T-helper 2 cell treated with Interferon-gamma antibody and Interleukin-4, amounts not matched to agents 5 μg/mL and 100 μg/mL, for 36 hours (primary cell): ENCODE data around the gene KLHL29.

Experiments
- DNase-seq: peaks from one replicate; pipeline ENCODE4 v3.0.0; 2021; ENCODE audit warnings: low spot score
- H3K27ac Mint-ChIP-seq: one replicate; pipeline ENCODE4 v1.8.0; 2021; ENCODE audit warnings: mild to moderate bottlenecking, mixed read lengths
- H3K27me3 Mint-ChIP-seq: one replicate; pipeline ENCODE4 v1.8.0; 2021; ENCODE audit warnings: low read depth, mixed read lengths
- H3K36me3 Mint-ChIP-seq: one replicate; pipeline ENCODE4 v1.8.0; 2021; ENCODE audit warnings: low read depth, mixed read lengths
- H3K4me1 Mint-ChIP-seq: one replicate; pipeline ENCODE4 v1.8.0; 2021; ENCODE audit warnings: low read depth, mixed read lengths
- H3K4me3 Mint-ChIP-seq: one replicate; pipeline ENCODE4 v1.8.0; 2022; ENCODE audit warnings: mild to moderate bottlenecking, moderate library complexity, mixed read lengths
- H3K9me3 Mint-ChIP-seq: one replicate; pipeline ENCODE4 v1.8.0; 2021; ENCODE audit warnings: mixed read lengths

KLHL29 gene

DNA sequence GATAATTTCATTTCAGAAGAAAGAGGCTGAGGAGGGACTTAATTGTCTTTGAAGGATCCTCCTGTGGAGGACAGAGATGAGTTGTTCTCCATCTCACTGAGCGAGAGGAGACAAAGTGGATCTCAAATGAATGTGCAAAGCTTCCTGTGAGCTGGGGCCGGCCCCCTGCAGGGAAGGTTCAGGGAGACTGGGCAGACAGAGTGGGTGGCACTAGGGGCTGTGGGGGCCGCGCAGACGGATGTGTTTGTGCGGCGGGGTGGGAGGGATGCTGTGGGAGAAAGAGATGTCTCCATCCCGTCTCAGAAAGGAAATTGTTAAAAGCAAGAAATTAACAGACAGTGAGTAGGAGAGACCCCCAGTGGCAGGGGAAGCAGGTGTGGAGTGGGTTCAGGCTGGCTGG lies 29.1 kb downstream of the KLHL29 start:
- DNase-seq: no peak
- Mint-ChIP-seq H3K4me3 (no peak overlapping the region), H3K27ac (no peak overlapping the region), H3K27me3 (peaks cover 9% of the 10 kb centered on the region), H3K9me3 (no peaks in the 10 kb centered on the region), H3K4me1 (no peaks in the 10 kb centered on the region), H3K36me3 (no peaks in the 10 kb centered on the region)

DNA sequence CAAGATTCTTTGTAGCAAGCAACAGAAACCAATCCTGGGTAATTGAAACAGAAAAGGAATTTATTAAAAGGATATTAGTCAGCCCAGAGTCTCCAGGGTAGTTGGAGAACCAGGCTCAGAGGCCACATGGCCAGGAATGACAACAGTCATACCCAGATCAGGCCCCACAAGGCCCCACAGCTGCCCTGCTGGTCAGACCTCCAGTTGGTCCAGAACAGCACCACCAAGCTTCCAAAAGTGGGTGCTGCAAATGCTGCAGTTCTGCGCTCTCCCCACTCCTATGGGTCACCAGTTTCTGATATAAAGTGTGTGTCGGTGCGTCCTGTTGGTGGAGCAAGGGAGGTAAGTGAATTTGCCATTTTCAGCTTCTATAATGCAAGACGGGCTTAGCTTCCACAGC lies 29.9 kb downstream of the KLHL29 start:
- H3K27ac Mint-ChIP-seq: no peak overlapping the region
- H3K36me3 Mint-ChIP-seq: no peaks in the 10 kb centered on the region
- no peaks in the 10 kb centered on the region for H3K4me1 Mint-ChIP-seq
- no peaks in the 10 kb centered on the region for H3K9me3 Mint-ChIP-seq
- no peak for DNase-seq
- H3K27me3 Mint-ChIP-seq: peaks cover 9% of the 10 kb centered on the region
- H3K4me3 Mint-ChIP-seq: no peak overlapping the region

DNA sequence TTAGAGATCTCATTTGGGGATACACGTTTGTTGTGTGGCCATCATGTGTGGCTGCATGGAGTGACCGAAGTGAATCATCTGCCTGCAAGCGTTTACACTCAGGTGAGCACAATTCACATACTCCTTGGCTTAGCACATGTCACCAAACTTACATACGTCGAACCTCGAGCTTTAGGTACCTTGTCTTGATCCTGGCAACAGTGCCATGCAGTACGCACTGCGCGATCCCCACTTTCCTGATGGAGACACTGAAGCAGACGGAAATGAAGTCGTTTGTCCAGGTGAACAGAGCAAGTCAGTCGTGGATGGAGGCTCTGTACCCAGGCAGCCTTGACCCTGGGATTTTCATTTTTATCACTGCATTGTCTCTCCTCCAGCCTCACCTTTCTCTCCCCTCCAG lies 32.3 kb downstream of the KLHL29 start:
- Mint-ChIP-seq H3K4me3 (no peak overlapping the region), H3K4me1 (no peaks in the 10 kb centered on the region), H3K27me3 (peaks cover 7% of the 10 kb centered on the region), H3K9me3 (no peaks in the 10 kb centered on the region), H3K36me3 (no peaks in the 10 kb centered on the region), H3K27ac (no peak overlapping the region)
- no peak for DNase-seq

DNA sequence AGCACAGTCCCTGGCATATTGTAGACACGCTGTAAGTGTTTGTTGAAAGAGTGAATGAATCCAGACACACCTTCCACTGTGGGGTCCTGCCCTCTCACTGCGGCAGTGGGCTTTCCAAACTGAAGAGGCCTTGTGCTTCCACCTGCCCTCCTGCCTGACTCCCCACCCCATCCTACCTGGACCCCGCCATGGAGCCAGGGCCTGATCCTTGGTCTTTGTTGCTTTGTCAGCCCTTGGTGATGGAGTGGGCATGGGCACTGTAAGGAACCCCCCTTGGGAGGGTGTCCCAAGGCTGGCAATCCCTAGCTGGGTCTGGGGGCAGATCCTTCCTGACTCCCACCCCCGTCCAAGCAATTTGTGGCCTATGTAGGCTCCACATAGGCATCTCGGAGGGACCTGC lies 33.1 kb downstream of the KLHL29 start:
- no peak overlapping the region for H3K4me3 Mint-ChIP-seq
- no peaks in the 10 kb centered on the region for H3K4me1 Mint-ChIP-seq
- H3K9me3 Mint-ChIP-seq: no peaks in the 10 kb centered on the region
- no peak for DNase-seq
- no peaks in the 10 kb centered on the region for H3K36me3 Mint-ChIP-seq
- H3K27me3 Mint-ChIP-seq: peaks cover 7% of the 10 kb centered on the region
- H3K27ac Mint-ChIP-seq: no peak overlapping the region

DNA sequence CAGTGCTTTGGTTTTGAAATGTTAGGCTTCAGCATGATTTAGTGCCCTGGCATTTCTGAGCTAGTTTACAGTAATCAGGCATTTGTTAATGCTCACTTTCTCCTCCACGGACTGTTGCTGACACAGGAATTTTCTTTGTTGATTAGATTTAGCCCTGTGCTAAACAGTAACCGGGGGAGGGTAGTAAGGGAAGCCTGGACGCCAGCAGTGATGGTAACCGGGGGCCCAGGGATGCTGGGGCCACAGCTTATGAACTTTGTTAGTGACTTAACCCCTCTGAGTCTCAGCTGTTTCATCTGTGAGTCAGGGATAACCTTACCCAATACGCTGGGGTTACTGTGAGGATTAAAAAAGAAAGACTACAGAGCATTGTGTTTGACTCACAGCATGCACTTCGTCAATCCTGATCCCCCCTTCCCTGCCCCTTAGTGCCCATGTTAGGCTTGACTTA lies 33.5 kb downstream of the KLHL29 start:
- Mint-ChIP-seq H3K4me3 (no peak overlapping the region), H3K36me3 (no peaks in the 10 kb centered on the region), H3K27ac (no peak overlapping the region), H3K4me1 (no peaks in the 10 kb centered on the region), H3K9me3 (no peaks in the 10 kb centered on the region), H3K27me3 (peaks cover 7% of the 10 kb centered on the region)
- DNase-seq: no peak

DNA sequence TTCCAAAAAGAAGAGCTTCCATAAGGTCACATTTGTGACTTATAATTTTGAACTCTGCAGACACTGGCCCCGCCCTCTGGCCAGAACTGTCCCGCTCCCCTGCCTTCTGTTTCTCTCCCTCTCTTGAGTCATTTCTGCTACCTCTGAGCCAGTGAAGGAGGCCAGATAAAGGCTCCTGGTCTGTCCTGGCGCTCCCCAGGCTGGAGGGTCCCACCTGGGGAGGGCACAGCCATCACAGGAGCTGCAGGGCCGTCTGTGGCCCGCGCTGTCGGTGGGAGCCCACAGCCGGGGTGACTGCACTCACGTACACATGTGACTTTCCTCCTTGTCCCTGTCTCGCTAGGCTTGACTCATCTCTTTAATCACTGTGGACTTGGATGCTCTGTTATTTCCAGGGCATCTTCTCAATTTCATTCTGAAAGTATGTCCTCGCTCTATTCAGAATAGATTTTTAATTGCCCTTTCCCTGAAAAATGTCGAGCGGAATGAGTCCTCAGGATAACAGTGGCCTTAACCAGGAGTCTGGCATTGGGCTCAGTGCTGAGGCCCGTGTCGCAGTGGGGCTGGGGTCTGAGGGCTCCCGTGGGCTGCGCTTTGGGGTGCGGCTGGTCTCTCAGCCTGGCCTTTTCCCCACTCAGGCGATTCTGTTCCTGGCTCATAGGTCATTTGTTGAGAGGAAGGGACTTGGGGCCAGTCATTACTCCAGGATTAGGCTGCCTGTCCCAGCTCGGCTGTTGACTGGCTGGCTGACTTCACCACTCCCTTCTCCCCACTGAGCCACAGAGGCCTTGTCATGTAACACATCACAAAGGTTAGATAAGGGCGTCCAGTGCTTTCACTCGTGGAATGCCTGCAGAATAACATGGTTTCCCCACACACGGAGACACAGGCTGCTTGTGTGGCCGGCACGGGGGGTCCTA lies 34.5 kb downstream of the KLHL29 start:
- H3K27me3 Mint-ChIP-seq: peaks cover 7% of the 10 kb centered on the region
- DNase-seq: no peak
- no peaks in the 10 kb centered on the region for H3K4me1 Mint-ChIP-seq
- no peaks in the 10 kb centered on the region for H3K36me3 Mint-ChIP-seq
- no peaks in the 10 kb centered on the region for H3K9me3 Mint-ChIP-seq
- H3K27ac Mint-ChIP-seq: no peak overlapping the region
- H3K4me3 Mint-ChIP-seq: no peak overlapping the region

DNA sequence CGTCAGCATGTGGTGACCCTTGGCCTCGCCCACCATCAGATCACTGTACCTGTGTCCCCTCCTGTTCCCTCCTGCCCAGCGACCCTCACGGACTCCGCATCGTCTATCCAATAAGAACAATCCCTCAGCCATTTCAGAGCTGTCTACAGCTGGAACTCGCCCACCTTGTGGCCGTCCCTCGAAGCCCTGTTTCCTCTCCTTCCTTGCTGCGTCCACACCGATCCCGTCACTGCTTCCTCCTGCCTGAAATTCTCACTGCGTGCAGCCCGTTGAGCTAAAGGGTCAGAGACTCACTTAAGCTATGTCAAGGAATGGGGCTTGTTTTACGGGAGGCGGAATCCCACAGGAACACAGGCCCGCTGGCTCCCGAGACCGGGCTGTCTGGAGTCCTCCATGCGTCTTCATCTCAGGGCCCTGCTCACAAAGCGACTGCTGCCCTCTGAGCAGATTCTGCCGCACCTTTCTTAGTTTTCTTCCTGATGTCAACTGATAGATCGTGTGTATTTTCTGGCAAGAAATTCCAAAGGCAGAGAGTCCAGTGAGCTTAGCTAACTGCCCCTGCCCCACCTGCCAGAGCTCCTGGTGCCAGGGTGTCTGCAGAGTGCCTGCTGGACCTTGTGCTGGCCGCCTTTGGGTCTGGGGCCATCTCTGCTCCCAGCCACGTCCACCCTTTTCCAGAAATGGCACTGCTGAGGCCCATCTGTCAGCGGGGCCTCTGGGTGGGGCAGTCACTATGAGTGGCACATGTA lies 35.3 kb downstream of the KLHL29 start:
- Mint-ChIP-seq H3K4me1 (no peaks in the 10 kb centered on the region), H3K36me3 (no peaks in the 10 kb centered on the region), H3K4me3 (no peak overlapping the region), H3K27me3 (peaks cover 5% of the 10 kb centered on the region), H3K27ac (no peak overlapping the region), H3K9me3 (no peaks in the 10 kb centered on the region)
- no peak for DNase-seq

DNA sequence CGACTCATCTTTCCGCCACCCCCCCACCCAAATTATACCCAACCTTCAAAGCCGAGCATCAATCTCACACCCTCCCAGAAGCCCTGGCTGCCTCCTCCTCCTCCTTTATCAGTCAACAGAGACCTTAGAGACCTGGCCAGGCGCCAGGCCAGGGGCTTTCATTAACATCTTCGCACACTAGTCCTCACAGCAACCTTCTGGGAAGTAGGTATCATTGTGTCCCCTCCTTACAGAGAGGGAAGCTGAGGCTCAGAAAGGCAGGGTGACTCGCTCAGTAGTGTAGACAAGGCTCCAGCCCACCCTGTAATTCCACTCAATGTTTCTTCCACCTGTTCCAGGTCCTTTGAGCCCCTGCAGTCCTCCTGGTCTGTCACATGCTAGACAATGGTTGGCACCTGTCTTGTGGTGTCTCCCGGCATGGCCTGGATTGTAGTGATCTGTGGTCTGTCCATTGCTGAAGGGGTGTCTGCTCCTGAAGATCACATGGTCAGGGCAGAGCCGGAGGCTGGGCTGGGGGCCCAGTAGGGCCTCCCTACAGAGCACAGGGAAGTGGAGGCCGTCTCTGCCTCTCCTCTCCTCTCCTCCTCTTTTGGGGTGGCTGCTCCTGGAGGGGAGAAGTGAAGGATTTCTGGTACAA lies 36.0 kb downstream of the KLHL29 start:
- no peak for DNase-seq
- Mint-ChIP-seq H3K4me1 (no peaks in the 10 kb centered on the region), H3K36me3 (no peaks in the 10 kb centered on the region), H3K4me3 (no peak overlapping the region), H3K9me3 (no peaks in the 10 kb centered on the region), H3K27me3 (peaks cover 4% of the 10 kb centered on the region), H3K27ac (no peak overlapping the region)

DNA sequence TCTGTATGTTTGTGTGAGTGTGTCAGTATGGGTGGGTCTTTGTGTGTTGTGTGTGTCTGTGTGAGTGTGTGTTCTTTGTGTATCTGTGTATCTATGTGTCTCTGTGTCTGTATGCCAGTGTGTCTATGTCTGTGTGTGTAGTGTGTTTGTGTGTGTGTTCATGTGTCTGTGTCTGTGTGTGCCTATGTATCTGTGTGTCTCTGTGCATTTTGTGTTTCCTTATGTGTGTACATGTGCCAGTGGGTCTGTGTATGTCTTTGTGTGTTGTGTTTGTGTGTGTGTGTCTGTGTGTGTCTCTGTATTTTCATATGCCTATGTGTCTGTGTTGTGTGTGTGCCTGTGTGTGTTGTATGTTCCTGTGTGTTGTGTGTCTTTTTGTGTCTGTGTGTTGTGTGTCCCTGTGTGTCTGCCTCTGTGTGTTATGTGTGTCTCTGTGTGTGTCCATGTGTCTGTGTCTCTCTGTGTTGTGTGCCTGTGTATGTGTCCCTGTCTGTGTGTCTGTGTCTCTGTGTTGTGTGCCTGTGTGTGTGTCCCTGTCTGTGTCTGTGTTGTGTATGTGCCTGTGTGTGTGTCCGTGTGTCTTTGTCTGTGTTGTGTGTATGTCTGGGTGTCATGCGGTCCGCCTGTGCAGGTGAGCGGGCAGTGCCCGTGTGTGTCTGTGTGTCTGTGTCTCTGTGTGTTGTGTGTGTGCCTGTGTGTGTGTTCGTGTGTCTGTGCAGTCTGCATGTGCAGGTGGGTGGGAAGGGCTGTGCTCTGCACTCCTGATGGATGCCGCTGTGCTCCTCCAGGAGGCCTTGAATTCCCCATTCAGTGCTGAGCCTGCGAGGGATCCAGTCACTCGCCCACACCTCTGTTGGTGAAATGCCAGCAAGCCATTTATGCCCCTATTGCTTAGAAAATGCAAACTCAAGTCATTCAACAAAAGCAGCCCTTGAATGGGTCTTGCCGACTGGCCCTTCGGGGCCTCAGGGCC lies 37.4 kb downstream of the KLHL29 start:
- Mint-ChIP-seq H3K4me3 (no peak overlapping the region), H3K36me3 (no peaks in the 10 kb centered on the region), H3K27me3 (no peaks in the 10 kb centered on the region), H3K9me3 (no peaks in the 10 kb centered on the region), H3K4me1 (no peaks in the 10 kb centered on the region), H3K27ac (no peak overlapping the region)
- no peak for DNase-seq

DNA sequence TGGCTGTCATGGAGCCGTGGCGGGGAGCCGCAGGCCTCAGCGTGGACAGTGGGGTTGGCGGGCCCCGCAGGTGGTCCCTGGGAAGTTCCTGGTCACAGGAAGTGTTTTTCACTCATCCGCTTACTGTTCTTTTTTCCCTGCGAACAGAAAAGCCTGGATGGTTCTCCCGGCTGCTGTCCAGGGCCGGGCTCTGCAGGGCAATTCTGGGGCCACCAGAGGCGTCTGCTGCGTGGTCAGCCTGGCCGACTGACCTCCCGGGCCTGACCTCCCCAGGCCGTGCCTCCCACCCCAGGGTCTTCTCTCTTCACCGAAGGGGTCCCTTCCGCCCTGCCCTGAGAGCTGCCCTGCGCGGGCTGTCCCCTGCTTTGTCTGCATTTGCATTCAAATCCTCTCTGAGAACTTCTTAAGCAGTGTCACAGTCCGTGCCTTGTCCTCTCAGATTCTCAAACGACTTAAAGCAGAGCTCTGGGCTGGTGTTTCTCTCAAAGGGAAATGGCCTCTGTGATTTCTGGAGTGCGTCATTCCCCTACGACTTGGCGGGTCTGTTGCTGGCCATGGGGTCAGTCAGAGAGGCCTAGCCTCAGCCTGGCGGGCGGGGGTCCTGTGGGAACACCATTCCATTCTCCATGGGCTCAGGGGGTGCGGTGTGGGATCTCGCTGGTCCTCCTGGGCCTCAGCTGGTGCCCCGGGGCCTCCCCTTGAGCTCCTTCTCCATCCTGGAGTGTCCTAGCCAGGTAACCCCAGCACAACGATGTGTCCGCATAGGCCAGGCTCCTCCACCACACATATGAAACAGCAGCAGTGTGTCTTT lies 38.3 kb downstream of the KLHL29 start:
- Mint-ChIP-seq H3K4me1 (no peaks in the 10 kb centered on the region), H3K9me3 (no peaks in the 10 kb centered on the region), H3K4me3 (no peak overlapping the region), H3K36me3 (no peaks in the 10 kb centered on the region), H3K27me3 (no peaks in the 10 kb centered on the region), H3K27ac (no peak overlapping the region)
- no peak for DNase-seq

DNA sequence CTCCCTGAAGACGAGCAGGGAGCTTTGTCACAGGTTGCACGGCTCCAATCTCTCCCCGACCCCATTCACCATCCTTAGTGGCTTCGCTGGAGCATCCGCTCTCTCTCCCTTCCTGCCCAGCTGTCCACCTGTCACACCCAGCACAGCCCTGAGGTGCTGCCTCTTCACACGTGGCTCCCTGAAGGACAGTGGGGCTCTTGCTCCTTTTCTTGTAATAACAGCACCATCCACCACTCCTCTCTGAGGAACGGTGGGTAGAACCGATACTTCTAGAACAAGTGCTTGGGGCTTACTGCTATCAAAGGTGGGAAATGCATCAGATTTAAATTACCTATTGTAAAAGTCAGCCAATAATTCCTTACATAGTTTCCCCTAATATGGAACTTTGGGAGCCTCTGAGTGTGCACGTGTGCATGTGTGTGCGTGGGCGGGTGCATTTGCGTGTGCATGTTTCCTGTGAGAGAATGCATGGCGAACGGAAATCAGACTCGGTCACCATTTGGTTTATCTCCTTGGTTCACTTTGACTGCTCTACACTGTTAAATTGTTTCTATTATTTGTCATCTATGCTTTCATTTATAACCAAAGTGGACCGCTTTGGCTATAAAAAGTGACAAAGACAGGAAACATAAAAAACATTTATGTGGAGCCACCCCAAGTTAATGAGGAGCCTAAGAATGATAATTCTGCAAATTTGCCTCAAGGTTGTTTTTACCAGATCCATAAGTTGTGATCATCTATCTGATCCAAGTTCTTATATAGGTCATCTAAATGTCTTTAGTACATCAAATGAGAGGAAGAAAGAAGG lies 39.1 kb downstream of the KLHL29 start:
- Mint-ChIP-seq H3K36me3 (no peaks in the 10 kb centered on the region), H3K4me1 (no peaks in the 10 kb centered on the region), H3K4me3 (no peak overlapping the region), H3K27me3 (no peaks in the 10 kb centered on the region), H3K9me3 (no peaks in the 10 kb centered on the region), H3K27ac (no peak overlapping the region)
- no peak for DNase-seq

DNA sequence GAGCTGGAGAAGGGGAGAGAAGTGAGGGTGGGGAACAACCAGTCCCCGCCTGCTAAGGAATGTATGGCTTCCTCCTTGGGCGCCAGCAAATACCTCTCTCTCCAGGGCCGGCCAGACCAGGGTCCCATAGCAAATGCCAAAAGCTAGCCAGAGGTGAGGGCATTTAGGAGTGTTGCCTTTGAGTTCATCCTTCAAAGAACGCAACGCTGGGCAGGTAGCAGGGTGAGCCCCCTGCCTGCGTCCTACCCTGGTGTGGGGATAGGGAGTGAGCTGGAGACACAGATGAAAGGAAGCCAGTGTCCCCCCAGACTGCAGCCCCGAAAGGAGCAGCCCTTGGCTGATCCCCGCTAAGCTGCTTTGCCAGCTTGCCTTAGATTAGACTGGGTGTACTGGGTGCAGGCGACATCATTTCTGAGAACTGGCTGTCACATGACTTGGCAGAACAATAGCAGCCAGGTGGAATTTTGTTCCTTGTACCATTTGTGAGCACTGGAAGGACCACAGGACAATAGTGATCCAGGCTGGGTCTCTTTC lies 40.4 kb downstream of the KLHL29 start:
- no peak for DNase-seq
- Mint-ChIP-seq H3K4me3 (no peak overlapping the region), H3K27ac (no peak overlapping the region), H3K9me3 (no peaks in the 10 kb centered on the region), H3K27me3 (no peaks in the 10 kb centered on the region), H3K36me3 (no peaks in the 10 kb centered on the region), H3K4me1 (no peaks in the 10 kb centered on the region)
